HG02840 (cell line): ENCODE measurements around the gene PLD5.

Experiments used
- ATAC-seq: cut with Tn5 transposase; IDR thresholded peaks from one replicate; pipeline ENCODE4 v1.9.1; 2021; ENCODE audit warnings: mild to moderate bottlenecking, moderate library complexity, moderate number of reproducible peaks; ENCODE audit not compliant: unreplicated experiment, low FRiP score

Gene PLD5

DNA sequence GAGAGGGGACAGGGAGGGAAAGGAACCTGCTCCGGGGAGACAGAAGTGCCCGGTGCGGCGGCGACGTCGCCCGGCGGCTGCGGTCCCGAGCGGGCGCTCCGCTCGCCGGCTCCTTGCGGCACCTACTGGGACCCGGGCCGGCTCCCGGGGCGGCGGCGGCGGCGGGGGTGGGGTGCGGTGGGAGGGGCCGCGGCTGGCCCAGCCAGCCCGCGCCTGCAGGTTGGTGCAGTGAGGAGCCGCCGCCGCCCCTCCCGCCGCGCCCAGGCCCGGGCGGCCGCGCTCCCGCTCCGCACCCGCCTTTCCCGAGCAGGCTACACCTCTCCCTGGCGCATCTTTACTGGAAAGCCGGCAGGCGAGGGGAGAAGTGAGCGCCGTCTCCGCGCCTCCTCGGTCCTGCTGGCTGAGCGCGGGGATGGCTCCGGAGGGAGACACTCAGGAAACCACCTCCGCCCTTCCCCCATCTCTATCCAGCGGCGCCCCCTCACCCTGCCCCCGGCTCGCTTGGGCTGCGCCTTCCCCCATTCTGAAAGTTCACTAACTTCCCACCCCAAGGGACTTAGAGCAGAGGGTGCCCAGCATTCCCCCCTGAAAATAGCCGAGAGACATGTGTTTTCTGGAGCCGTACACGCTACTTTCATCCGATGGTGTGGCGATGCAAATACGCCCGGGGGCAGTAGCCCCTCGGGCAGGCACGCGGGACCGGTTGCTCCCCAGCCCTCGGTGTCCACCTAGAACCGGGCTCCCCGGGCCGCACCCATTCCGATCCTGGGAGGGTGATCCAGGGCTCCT lies at the start of gene PLD5:
Gene PLD5 (minus strand): TSS at position 127 of the 789 bp plus-strand sequence.
- no peak for ATAC-seq

GRCh38 chr1:242569867-242570266 lies 45.4 kb upstream of the PLD5 start:
- ATAC-seq: no peak

- ATAC-seq: no peak
These were observed 44.2 kb upstream of the PLD5 start for GRCh38 chr1:242568666-242569065.

GRCh38 chr1:242567596-242567995 lies 43.1 kb upstream of the PLD5 start:
- ATAC-seq: no peak

DNA sequence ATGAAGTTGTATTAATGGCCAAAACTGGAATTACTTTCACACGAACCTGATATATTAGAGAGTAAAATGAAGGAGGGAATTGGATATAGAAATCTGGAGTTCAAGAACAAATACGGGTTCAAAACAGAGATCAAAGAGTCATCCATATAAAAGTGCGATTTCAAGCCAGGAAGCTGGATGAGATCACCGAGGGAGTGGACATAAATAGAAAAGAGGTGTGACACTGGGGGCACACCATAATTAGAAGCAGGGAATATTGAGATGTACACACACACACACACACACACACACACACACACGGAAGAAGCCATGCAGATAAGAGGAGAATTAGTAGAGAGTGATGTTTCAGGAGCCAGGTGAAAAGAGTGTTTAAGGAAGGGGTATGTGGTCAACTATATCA lies 32.3 kb upstream of the PLD5 start:
- ATAC-seq: no peak

DNA sequence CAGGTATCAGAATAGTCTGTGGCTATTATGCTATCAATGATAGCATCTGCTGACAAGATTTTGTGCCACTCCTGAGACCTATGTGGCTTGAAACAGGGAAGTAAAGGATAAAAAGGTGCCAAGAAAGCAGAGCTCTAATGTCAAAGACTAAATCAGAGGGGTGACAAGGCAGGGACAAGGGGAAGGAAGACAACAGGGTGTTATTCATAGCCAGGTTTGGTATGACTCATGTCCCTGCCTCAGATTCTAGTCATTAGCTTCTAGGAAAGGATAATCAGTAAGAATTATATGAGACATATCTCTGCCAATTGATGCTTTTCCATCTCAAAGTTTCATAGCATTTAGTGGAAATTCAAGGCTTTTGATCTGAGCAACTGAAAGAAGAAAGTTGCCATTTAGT lies 31.8 kb upstream of the PLD5 start:
- no peak for ATAC-seq

- no peak for ATAC-seq
These were observed 30.1 kb upstream of the PLD5 start for GRCh38 chr1:242554577-242554976.

DNA sequence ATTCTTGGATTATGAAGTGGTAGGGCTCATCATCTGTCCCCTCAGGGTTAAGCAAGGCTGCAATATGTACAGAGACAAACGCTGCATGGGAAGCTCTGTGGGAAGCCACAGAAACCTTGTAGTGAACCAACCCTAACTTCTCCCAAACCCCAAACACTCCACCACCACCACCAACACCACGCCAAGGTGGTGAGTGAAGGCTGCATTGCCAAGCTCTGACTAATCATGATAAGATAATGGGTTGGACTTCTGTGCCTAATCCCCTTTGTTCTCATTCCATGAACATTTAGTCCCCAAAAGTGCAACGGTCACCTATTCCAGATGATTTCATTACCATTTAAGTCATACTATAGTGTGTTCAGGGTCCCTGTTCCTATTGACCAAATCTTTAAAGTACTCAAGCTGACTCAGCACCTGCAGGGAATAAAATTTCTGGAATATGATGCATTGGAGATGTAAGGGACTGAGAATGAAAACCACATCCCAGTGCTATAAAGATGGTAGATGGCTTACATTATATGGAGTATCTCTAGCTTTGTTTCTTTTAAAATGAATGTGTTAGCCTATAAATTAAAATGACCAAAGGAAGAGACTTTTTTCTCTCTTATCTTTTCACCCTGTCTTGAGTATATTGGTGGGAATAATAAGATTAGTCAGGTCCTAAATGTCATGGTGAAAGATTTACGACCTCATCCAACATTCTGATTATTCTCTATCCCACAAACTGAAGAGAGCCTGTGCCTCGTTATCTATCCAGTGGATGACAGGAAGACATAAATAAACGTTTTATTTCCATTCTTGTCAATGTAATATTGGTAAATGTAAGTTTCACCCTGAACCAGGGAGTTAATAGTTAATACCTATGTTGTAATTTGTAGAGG lies 22.6 kb upstream of the PLD5 start:
- ATAC-seq: no peak

- ATAC-seq: no peak
These were observed 21.9 kb upstream of the PLD5 start for GRCh38 chr1:242546441-242546840.

GRCh38 chr1:242544071-242544470 lies 19.6 kb upstream of the PLD5 start:
- ATAC-seq: no peak

DNA sequence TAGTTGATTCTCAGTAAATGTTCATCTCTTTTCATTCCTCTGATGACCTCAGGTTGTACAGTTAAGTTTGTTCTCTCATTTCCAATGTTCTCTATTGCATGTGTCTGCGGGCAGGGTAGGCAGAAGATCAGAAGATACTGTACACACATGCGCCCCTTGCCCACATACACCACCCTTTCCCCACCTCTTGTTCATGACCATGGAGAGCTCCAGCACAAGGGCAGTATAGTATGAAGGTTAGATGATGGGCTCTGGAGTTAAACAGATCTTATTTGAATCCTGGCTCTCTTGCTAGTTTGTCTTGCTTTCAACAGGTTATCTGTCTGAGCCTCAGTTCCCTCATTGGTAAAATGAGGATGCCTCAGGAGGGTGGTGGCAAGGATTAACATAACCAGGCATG lies 17.8 kb upstream of the PLD5 start:
- no peak for ATAC-seq

DNA sequence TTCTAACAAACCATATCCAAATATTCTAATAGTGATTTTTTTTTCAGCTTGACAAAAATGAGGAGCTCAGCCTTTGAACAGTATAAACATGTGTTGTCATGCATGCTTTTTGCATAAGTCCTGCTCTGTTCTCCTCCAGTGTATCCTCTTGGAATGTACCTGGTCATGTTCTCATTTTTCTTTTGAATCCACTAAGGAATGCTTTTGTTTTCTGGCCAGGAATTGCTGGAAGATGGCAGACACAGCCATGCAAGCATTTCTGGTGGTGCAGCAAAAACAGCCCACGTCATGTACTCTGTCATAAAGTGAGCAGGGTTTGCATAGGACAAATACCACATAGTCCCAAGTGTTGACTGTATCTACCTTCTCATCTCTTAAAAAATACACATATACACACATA lies 11.5 kb upstream of the PLD5 start:
- no peak for ATAC-seq

DNA sequence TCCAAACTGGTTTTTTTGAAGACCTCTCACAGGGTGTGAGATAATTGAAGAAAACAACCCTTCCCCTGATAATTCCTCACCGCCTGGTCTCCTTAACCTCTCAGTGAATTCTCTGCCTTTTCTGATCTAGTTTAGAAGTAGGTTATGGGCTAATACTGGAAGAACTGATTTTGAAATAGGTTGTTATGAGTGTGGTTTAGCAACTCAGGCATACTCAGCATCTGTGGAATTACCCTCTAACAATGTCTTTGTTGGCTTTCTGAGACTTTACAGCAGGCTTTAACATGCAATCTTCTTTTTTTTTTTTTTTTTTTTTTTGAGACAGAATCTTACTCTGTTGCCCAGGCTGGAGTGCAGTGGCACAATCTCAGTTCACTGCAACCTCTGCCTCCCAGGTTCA lies 10.3 kb upstream of the PLD5 start:
- no peak for ATAC-seq

DNA sequence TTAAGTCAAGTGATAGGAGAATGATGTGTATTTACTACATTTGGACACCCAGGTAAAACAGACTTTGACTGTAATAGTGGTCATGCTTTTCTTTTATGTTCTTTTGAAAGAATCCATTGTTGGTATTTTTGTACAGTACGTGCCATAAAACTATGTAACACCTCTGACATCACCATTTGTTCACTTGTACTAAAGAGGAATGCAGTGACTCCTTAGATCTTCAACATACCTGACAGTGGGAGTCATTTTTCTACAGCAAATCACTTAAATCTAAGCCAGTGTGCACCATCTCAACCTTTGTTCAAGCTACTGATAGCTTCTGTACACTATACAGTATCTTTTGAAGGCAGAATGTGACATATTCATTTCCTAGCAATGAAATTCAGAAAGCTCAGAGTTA lies 6.3 kb upstream of the PLD5 start:
- no peak for ATAC-seq

GRCh38 chr1:242525769-242526168 lies 1.3 kb upstream of the PLD5 start:
- no peak for ATAC-seq

DNA sequence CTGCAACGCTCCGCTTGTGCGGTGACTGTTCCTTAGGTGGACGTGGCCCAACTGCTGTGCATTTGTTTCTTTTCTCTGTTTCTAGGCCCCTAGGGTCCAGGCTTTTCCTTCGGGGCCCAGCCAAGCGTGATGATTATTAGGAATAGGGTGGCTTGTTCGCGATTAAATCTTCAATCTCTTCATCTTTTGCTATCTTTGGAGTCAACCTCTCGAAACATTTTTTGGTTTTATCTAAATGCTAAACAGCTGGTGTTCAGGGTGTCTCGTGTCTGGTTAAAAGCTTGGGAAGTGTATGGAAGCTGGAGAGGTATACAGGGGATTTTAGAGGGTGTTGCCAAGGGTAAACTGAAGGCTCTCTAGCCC lies 844 bp upstream of the PLD5 start:
- ATAC-seq: no peak

DNA sequence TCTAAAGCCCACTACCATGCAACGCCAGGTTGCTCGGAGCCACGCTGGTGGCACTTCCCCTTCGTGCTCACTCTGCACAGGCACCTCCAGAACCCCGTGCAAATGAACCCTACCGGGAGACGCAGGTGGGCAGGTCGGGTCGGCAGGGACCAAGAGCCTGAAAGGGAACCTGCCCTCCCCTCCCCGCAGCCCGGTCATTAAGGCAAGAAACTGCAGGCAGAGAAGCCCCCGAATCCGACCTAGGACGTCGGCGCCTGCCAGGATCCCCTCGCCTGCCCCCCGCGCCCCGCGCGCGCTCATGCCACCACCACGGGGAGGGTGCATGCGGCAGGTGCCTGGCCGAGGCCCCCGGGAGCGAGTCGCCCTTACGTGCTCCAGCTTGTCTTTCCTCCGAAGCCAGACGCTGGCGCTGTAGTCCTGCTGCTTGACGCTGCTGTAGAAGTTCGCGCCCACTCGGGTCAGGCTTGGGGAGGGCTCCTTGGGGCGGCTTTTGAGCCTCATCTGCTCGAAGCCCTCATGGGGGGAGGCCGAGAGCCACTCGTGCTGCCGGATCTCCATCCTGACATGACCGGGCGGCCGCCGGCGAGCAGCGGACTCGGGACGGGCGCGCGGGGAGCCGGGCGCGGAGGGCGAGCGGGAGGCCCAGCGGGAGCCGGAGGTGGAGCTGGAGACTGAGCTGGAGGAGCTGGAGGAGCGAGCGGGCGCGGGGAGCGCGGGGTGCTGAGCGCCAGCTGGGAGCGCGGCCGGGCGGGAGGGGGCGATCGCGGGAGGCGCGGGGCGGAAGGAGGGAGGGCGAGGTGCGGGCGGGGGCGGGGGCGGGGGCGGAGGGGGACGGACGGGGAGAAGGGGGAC lies 552 bp downstream of the PLD5 start:
- ATAC-seq: no peak

DNA sequence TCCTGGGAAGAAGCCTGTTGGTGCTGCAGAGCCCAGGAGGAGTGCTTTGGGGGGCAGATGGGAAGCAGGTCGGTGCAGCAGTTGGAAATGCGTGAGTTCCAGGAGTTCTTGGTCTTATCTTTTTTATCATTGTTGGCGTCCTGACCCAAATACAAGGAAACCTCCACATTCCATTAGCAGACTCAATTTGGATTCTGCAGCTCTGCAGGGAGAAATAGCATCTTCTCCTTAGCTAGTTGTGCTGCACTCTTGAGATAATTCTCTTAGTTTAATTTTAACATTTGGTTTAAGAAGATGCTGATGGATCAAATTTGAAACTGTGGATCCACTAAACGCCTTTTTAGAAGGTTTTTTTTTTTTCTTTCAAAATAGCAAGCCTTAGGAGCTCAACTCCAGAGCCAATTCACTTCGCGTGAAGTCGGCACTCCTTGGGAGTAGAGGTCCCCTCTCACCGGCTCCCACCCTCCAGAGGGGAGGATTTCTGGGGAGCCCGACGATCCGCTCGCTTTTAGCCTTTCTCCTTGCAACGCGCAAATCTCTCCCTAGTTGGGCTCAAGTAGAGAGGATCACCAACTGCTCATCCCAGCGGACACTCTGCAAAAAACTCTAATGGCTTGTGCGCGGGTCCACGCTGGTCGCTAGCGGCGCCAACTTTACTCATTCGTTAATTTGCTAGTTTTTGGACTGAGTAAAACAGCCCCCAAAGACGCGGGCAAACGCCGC lies 1.3 kb downstream of the PLD5 start:
- ATAC-seq: no peak

DNA sequence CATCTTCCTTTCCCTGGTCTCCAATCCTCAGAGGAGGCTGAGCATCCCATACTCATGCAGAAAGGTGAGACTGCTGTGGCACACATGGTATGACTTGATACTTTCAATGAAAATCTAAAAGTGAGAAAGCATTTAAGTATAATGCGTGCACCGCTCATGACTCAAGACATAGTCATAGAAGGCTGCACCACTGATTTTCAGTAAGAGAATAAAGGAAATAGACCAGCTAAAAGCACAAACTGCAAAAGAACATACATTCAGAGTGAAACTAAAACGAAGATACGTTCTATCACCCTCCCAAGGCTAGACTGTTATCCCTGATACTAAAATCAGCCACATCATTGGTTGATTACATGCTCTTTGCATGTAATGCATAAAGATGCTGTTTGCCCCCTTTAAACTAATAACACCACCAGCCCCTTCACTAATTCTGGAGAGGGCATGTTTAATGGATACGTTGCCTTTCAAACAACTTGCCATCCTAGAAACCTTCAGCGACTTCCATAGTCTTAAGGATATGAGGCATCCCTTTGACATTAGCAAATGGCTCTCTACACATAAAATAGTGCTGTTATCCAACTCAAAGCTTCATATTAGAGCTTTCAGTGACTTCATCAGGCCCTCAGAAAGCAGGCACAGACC lies 2.1 kb downstream of the PLD5 start:
- ATAC-seq: no peak

DNA sequence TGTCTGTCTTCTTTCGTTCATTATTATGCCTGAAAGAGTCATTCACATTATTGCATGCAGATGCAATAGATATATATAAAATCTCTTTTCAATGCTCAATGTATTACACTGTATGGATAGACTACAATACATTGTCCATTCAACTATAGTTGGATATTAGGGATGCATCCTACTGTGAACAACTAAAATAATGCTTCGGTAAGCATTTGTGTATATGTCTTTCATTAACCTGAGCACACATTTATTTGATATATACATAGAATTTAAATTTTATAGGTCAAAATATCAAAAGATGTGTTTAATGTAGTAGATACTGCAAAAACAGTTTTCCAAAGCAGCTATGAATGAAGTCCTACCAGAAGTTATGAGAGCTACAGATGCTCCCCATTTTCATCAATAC lies 8.9 kb downstream of the PLD5 start:
- no peak for ATAC-seq
